Neuronal stem cell (in vitro differentiated cells): ENCODE measurements around the gene TIMM9. TPM values are rescaled to one million over a fixed set of nuclear protein-coding genes. Genes with fewer than 3 reads are reported as not detected.

ENCODE experiments used
- DNase-seq: peaks from one replicate; pipeline ENCODE4 v3.0.0-alpha.2; 2013; ENCODE audit warnings: low spot score
- H2AFZ ChIP-seq: one replicate; pipeline ENCODE4 v1.6.1; 2013; ENCODE audit warnings: mild to moderate bottlenecking, low read length, inconsistent platforms
- H2AK5ac ChIP-seq: 2 replicates; pipeline ENCODE4 v1.6.1; 2013; ENCODE audit warnings: low read depth, mild to moderate bottlenecking, inconsistent platforms, low read length, moderate library complexity, mixed read lengths
- H2BK120ac ChIP-seq: 2 replicates; pipeline ENCODE4 v1.6.1; 2013; ENCODE audit warnings: low read depth, mild to moderate bottlenecking, inconsistent platforms, low read length, moderate library complexity, mixed read lengths
- H2BK12ac ChIP-seq: one replicate; pipeline ENCODE4 v1.6.1; 2013; ENCODE audit warnings: low read length, inconsistent platforms
- H2BK15ac ChIP-seq: 2 replicates; pipeline ENCODE4 v1.6.1; 2013; ENCODE audit warnings: mild to moderate bottlenecking, low read length, inconsistent platforms, mixed read lengths
- H2BK5ac ChIP-seq: one replicate; pipeline ENCODE4 v1.6.1; 2013; ENCODE audit warnings: inconsistent platforms, mild to moderate bottlenecking, low read length, moderate library complexity
- H3K14ac ChIP-seq: one replicate; pipeline ENCODE4 v1.6.1; 2013; ENCODE audit warnings: low read length, inconsistent platforms
- H3K18ac ChIP-seq: 2 replicates; pipeline ENCODE4 v1.6.1; 2013; ENCODE audit warnings: low read length, inconsistent platforms
- H3K23ac ChIP-seq: 2 replicates; pipeline ENCODE4 v1.6.1; 2013; ENCODE audit warnings: low read depth, mild to moderate bottlenecking, mixed read lengths, low read length, inconsistent platforms; ENCODE audit not compliant: poor library complexity
- H3K27ac ChIP-seq: replicated peaks from 3 replicates; pipeline ENCODE4 v1.5.1; 2013; ENCODE audit warnings: low read length, inconsistent platforms
- H3K27me3 ChIP-seq, 3 experiments: 2 replicates each; pipeline ENCODE4 v1.6.1; 2013; ENCODE audit warnings: low read length in 3 of 3, mild to moderate bottlenecking in 2 of 3, inconsistent platforms in 1 of 3, low read depth in 1 of 3, mixed read lengths in 1 of 3, moderate library complexity in 1 of 3; ENCODE audit not compliant: control insufficient read depth in 3 of 3, insufficient read depth in 3 of 3
- H3K36me3 ChIP-seq, 2 donors: replicated peaks in 1 of 2; 2 replicates each; pipeline ENCODE4 v1.6.1; 2013; ENCODE audit warnings: low read length in 2 of 2; ENCODE audit not compliant: control insufficient read depth in 2 of 2, insufficient read depth in 2 of 2
- H3K4ac ChIP-seq: 2 replicates; pipeline ENCODE4 v1.6.1; 2013; ENCODE audit warnings: inconsistent platforms, mild to moderate bottlenecking, low read length, moderate library complexity
- H3K4me1 ChIP-seq, 2 donors: 1 replicate in 1 of 2; 2 replicates in 1 of 2; pipeline ENCODE4 v1.6.1; 2013; ENCODE audit warnings: low read length in 2 of 2, low read depth in 1 of 2; ENCODE audit not compliant: control insufficient read depth in 2 of 2, insufficient read depth in 1 of 2
- H3K4me2 ChIP-seq: one replicate; pipeline ENCODE4 v1.6.1; 2013; ENCODE audit warnings: mild to moderate bottlenecking, low read length, inconsistent platforms; ENCODE audit not compliant: insufficient read depth, poor library complexity, severe bottlenecking
- H3K4me3 ChIP-seq, 2 donors: 2 replicates each; pipeline ENCODE4 v1.5.1; 2013; ENCODE audit warnings: low read length in 2 of 2, mild to moderate bottlenecking in 2 of 2, inconsistent platforms in 1 of 2, moderate library complexity in 1 of 2
- H3K79me1 ChIP-seq: one replicate; pipeline ENCODE4 v1.6.1; 2013; ENCODE audit warnings: low read depth, mild to moderate bottlenecking, inconsistent platforms, low read length, moderate library complexity
- H3K9ac ChIP-seq: one replicate; pipeline ENCODE4 v1.6.1; 2013; ENCODE audit warnings: mild to moderate bottlenecking, low read depth, low read length, inconsistent platforms; ENCODE audit not compliant: poor library complexity
- H3K9me3 ChIP-seq, 2 donors: replicated peaks in 1 of 2; 2 replicates each; pipeline versions ENCODE3 to v1.6.1; 2013; ENCODE audit warnings: low read length in 2 of 2, mild to moderate bottlenecking in 2 of 2, inconsistent platforms in 1 of 2, low read depth in 1 of 2, mixed read lengths in 1 of 2, moderate library complexity in 1 of 2; ENCODE audit not compliant: control insufficient read depth in 2 of 2, insufficient read depth in 1 of 2
- H4K8ac ChIP-seq: one replicate; pipeline ENCODE4 v1.6.1; 2013; ENCODE audit warnings: low read depth, mild to moderate bottlenecking, inconsistent platforms, low read length, moderate library complexity
- H4K91ac ChIP-seq: one replicate; pipeline ENCODE4 v1.6.1; 2013; ENCODE audit warnings: low read length, low read depth, mild to moderate bottlenecking, inconsistent platforms; ENCODE audit not compliant: poor library complexity
- WGBS, 2 donors: extraction: QIAGEN DNeasy Blood & Tissue Kit; methylation state at CpG; one replicate each; pipeline ENCODE4 v1.1.7; 2013; ENCODE audit warnings: missing lambda C conversion rate in 2 of 2, mixed read lengths in 1 of 2; ENCODE audit not compliant: insufficient read length in 2 of 2, insufficient replicate concordance in 1 of 2; ENCODE audit errors: extremely low coverage in 2 of 2; 5-methylcytosine and 5-hydroxymethylcytosine counted together
- polyA plus RNA-seq, 2 experiments: library from polyadenylated mRNA; stranded (reverse); fragments of 200-250 nt; gene quantifications; one replicate each; pipeline ENCODE4 v1.2.3, GENCODE V29; 2013

TIMM9 gene
- 53.9 TPM for polyA plus RNA-seq (2013, experiment 1 of 2)
- polyA plus RNA-seq (2013, experiment 2 of 2) = 53.9 TPM

DNA sequence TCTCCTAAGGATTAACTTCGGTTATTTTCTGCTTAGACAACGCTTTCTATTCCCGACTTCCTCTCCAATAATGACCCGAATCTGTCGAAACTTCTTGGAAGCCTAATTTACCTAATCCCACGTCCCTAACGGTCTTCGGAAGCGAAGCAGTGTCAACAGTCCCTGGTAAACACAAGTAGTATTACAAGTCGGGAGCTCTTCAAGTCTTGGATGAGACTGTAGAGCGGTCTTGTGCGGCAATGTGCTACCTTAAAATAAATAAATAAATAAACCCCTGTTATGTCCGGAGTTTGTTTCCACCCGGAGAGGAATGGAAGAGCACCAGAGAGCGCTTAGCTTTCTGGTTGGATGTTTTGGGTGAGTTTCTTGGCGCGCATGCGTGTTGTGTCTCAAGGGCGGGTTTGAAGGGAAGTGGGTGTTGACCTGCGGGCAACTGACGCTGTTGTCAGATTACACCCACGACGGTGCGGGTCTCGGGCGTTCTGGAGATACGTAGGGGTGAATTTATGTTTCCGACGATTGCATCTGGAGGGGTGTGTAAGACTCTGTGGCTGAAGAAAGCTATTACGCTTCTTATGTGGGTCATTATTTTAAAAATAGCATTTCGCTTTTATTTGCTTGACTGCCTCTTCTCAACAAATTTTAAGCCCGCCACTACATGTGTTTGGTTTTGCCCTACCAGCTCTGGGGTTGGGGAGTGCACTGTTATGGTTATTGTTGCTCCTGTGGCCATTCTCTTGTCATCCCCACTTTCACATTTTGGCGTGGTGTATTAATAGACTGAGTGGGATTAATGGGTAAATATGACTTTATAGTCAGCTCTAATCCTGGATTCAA lies at the start of gene TIMM9, which contains the start of gene KIAA0586:
TIMM9 (minus strand) TSS at position 251 of the 837 bp plus-strand sequence. CDS start 15,586 bp downstream, outside the sequence.
KIAA0586 (plus strand) TSS at position 439 of the 837 bp plus-strand sequence. CDS start 546 bp downstream, outside the sequence.
- no CpG with 5 or more reads among the region's 33 CpGs for WGBS, 2 donors
- peak within 1 kb of the TSS; percentile 89 to 93 for H3K4me3 ChIP-seq
- no peak within 1 kb of the TSS for H3K14ac ChIP-seq
- H3K27ac ChIP-seq = peak within 1 kb of the TSS; percentile 74
- H3K4ac ChIP-seq = no peak within 1 kb of the TSS
- H2BK120ac ChIP-seq = no peak within 1 kb of the TSS
- peak within 1 kb of the TSS; percentile 90 for H3K4me2 ChIP-seq
- no peak within 1 kb of the TSS for H2BK5ac ChIP-seq
- H2BK12ac ChIP-seq = no peak within 1 kb of the TSS
- H3K27me3 ChIP-seq = no peaks in the 10 kb centered on the region
- H3K4me1 ChIP-seq = peaks cover 0 to 6% of the 10 kb centered on the region in 2 donors
- no peak within 1 kb of the TSS for H2BK15ac ChIP-seq
- H3K9ac ChIP-seq = peak within 1 kb of the TSS; percentile 82
- no peak within 1 kb of the TSS for H4K8ac ChIP-seq
- H3K36me3 ChIP-seq = peaks cover 3 to 54% of the 10 kb centered on the region in 2 donors
- no peak within 1 kb of the TSS for H4K91ac ChIP-seq
- DNase-seq = peak; percentile 98
- peak within 1 kb of the TSS; percentile 93 for H2AFZ ChIP-seq
- H3K79me1 ChIP-seq = peaks cover 3% of the 10 kb centered on the region
- H3K18ac ChIP-seq = no peak within 1 kb of the TSS
- no peaks in the 10 kb centered on the region for H3K9me3 ChIP-seq
- no peak within 1 kb of the TSS for H3K23ac ChIP-seq
- H2AK5ac ChIP-seq = no peak within 1 kb of the TSS

DNA sequence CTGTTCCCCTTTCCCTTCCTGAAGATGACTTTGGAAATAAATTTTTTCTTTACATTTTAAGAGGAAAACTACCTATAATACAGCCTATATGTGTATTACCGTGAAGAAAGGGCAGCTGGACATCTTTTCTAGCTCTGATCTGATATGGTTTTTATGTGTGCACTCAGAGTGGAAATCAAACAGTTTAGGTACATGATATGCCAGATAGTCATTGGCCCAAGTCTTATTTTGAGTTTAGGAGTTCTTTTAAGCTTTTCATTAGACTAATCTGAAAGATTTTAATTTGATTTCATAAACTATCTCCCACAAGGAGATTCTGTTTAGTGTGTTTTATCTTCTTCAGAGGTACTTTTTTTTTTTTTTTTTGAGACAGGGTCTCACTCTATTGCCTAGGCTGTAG lies 49.0 kb upstream of the TIMM9 start:
- no peak overlapping the region for H2AFZ ChIP-seq
- no peak overlapping the region for H3K18ac ChIP-seq
- H2BK15ac ChIP-seq = no peak overlapping the region
- H2BK120ac ChIP-seq = no peak overlapping the region
- no peak overlapping the region for H3K4ac ChIP-seq
- no peaks in the 10 kb centered on the region for H3K27me3 ChIP-seq
- WGBS, 2 donors = no CpG with 5 or more reads among the region's 1 CpG
- H3K4me2 ChIP-seq = no peak overlapping the region
- H3K4me3 ChIP-seq = no peak overlapping the region
- no peak overlapping the region for H3K27ac ChIP-seq
- no peak overlapping the region for H3K23ac ChIP-seq
- H3K14ac ChIP-seq = no peak overlapping the region
- H4K91ac ChIP-seq = no peak overlapping the region
- no peak overlapping the region for H2BK5ac ChIP-seq
- no peak overlapping the region for H2AK5ac ChIP-seq
- H3K9ac ChIP-seq = no peak overlapping the region
- no peak overlapping the region for H4K8ac ChIP-seq
- DNase-seq = no peak
- H3K36me3 ChIP-seq = peaks cover 5 to 93% of the 10 kb centered on the region in 2 donors
- H3K9me3 ChIP-seq = peaks cover 2 to 11% of the 10 kb centered on the region in 2 donors
- H3K4me1 ChIP-seq = no peaks in the 10 kb centered on the region
- H2BK12ac ChIP-seq = no peak overlapping the region
- H3K79me1 ChIP-seq = no peaks in the 10 kb centered on the region

DNA sequence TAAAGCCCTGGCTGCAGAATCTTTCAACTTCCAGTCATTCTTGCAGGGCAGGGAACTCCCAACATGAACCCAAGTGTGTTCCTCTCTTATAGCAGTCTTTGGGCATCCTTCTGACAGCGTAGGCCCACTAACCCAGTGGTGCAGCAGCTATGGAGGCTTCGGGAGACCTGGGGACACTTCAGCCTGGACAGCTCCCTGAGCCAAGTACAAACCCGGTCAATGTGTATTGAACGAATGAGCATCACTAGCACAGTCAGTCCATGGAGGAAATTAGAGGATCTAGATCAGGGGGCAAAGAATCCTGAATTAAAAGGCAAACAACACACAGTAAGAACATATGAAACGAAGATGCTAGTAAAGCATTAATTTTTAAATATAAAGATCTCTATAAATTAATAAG lies 42.0 kb upstream of the TIMM9 start:
- H2AK5ac ChIP-seq = no peak overlapping the region
- no peak for DNase-seq
- H2BK5ac ChIP-seq = no peak overlapping the region
- H3K27ac ChIP-seq = no peak overlapping the region
- no peak overlapping the region for H2BK12ac ChIP-seq
- H3K18ac ChIP-seq = no peak overlapping the region
- no peak overlapping the region for H3K4ac ChIP-seq
- no peak overlapping the region for H3K4me3 ChIP-seq
- H3K9me3 ChIP-seq = peaks cover 0 to 2% of the 10 kb centered on the region in 2 donors
- no peak overlapping the region for H3K4me2 ChIP-seq
- no peak overlapping the region for H2BK15ac ChIP-seq
- WGBS, 2 donors = no CpG with 5 or more reads among the region's 5 CpGs
- H3K4me1 ChIP-seq = no peaks in the 10 kb centered on the region
- H2BK120ac ChIP-seq = no peak overlapping the region
- H3K9ac ChIP-seq = no peak overlapping the region
- H4K91ac ChIP-seq = no peak overlapping the region
- no peak overlapping the region for H2AFZ ChIP-seq
- peaks cover 10 to 92% of the 10 kb centered on the region in 2 donors for H3K36me3 ChIP-seq
- H3K14ac ChIP-seq = no peak overlapping the region
- no peaks in the 10 kb centered on the region for H3K79me1 ChIP-seq
- no peak overlapping the region for H4K8ac ChIP-seq
- no peak overlapping the region for H3K23ac ChIP-seq
- H3K27me3 ChIP-seq = no peaks in the 10 kb centered on the region

DNA sequence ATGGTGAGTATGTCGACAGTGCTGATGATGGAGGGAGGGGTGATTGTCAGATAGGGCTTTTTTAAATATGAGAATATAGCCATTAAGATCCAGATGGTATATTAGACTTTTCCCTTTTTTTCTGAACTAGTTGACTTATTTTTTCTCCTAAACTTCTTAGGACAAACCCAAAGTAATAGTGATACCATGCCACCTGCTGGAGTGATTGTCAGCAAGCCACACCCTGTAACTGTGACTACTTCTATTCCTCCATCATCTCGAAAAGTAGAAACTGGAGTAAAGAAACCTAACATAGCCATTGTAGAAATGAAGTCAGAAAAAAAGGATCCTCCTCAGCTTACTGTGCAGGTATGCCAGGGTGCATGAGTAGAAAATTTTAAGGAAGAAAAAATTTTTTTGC lies 40.2 kb upstream of the TIMM9 start:
- no peak overlapping the region for H2AK5ac ChIP-seq
- H3K23ac ChIP-seq = no peak overlapping the region
- H4K91ac ChIP-seq = no peak overlapping the region
- no peak overlapping the region for H2BK120ac ChIP-seq
- H2BK12ac ChIP-seq = no peak overlapping the region
- no peak overlapping the region for H2BK15ac ChIP-seq
- no peaks in the 10 kb centered on the region for H3K27me3 ChIP-seq
- no peaks in the 10 kb centered on the region for H3K9me3 ChIP-seq
- DNase-seq = no peak
- no peak overlapping the region for H4K8ac ChIP-seq
- H2BK5ac ChIP-seq = no peak overlapping the region
- no peak overlapping the region for H3K4ac ChIP-seq
- no peak overlapping the region for H3K27ac ChIP-seq
- H2AFZ ChIP-seq = no peak overlapping the region
- no peak overlapping the region for H3K14ac ChIP-seq
- H3K79me1 ChIP-seq = no peaks in the 10 kb centered on the region
- peaks cover 10 to 97% of the 10 kb centered on the region in 2 donors for H3K36me3 ChIP-seq
- H3K4me1 ChIP-seq = no peaks in the 10 kb centered on the region
- WGBS, 2 donors = no CpG with 5 or more reads among the region's 2 CpGs
- H3K4me3 ChIP-seq = no peak overlapping the region
- no peak overlapping the region for H3K18ac ChIP-seq
- no peak overlapping the region for H3K9ac ChIP-seq
- no peak overlapping the region for H3K4me2 ChIP-seq
